Measurements from ENCODE around the gene ZNF155. TPM values are rescaled to one million over a fixed set of nuclear protein-coding genes. Genes with fewer than 3 reads are reported as not detected.

Gene ZNF155
- polyA plus RNA-seq, 1 experiment = 8.2 TPM

- Histone ChIP-seq H3K4me3 (ENCODE audit: low read depth, low read length) (no peak overlapping the region), H3K27me3 (ENCODE audit: control insufficient read depth, insufficient read depth, low read length) (no peaks in the 10 kb centered on the region), H3K9me3 (ENCODE audit: control insufficient read depth, insufficient read depth, low read length) (no peaks in the 10 kb centered on the region), H3K27ac (ENCODE audit: low read depth, low read length) (no peak overlapping the region)
- CTCF ChIA-PET = no interaction called here
- no peak for TF ChIP-seq CTCF (IDR thresholded peaks at IDR 0.05; ENCODE audit: low read depth, low read length)
- POLR2A ChIA-PET = no interaction called here
- no peak for DNase-seq (ENCODE audit: low read depth, low spot score)
Observed at GRCh38 chr19:44042147-44042546, 58.2 kb downstream of the ZNF155 start.

Small RNAs within 50 kb of the gene (small RNA-seq; reads per million reads assigned to genes)
- gene AC006213.5 (ENCODE audit: insufficient read length, low read depth) = not detected

Other genes with a start within 250 kb of the ZNF155 start
- gene SMG9, start 229.2 kb upstream of the ZNF155 start, polyA plus RNA-seq (2011; rRNA removed) = 9.2 and 12.1 TPM in 2 replicates
- 0.12 and 0.32 TPM in 2 replicates for gene KCNN4, start 203.2 kb upstream of the ZNF155 start, polyA plus RNA-seq (2011; rRNA removed)
- 0.66 and 0.88 TPM in 2 replicates for gene LYPD5, start 181.7 kb upstream of the ZNF155 start, polyA plus RNA-seq (2011; rRNA removed)
- 5.6 and 7.9 TPM in 2 replicates for gene ZNF283, start 156.9 kb upstream of the ZNF155 start, polyA plus RNA-seq (2011; rRNA removed)
- 3.4 and 4.8 TPM in 2 replicates for gene ZNF404, start 100.2 kb upstream of the ZNF155 start, polyA plus RNA-seq (2011; rRNA removed)
- gene ZNF45, start 48.9 kb upstream of the ZNF155 start, polyA plus RNA-seq (2011; rRNA removed) = 12.0 and 16.1 TPM in 2 replicates
- gene ZNF221, start 33.0 kb upstream of the ZNF155 start, polyA plus RNA-seq (2011; rRNA removed) = 2.5 and 3.0 TPM in 2 replicates
- 2.8 and 4.0 TPM in 2 replicates for gene ZNF230, start 18.8 kb downstream of the ZNF155 start, polyA plus RNA-seq (2011; rRNA removed)
- 5.1 and 6.9 TPM in 2 replicates for gene ZNF222, start 41.2 kb downstream of the ZNF155 start, polyA plus RNA-seq (2011; rRNA removed)
- 4.2 and 5.3 TPM in 2 replicates for gene ZNF223, start 67.8 kb downstream of the ZNF155 start, polyA plus RNA-seq (2011; rRNA removed)
- 1.5 and 1.6 TPM in 2 replicates for gene ZNF284, start 88.0 kb downstream of the ZNF155 start, polyA plus RNA-seq (2011; rRNA removed)
- 14.4 and 17.5 TPM in 2 replicates for gene ZNF224, start 110.2 kb downstream of the ZNF155 start, polyA plus RNA-seq (2011; rRNA removed)
- 3.1 and 5.1 TPM in 2 replicates for gene ZNF225, start 129.2 kb downstream of the ZNF155 start, polyA plus RNA-seq (2011; rRNA removed)
- 6.0 and 6.5 TPM in 2 replicates for gene ZNF234, start 157.4 kb downstream of the ZNF155 start, polyA plus RNA-seq (2011; rRNA removed)
- gene ZNF226, start 180.9 kb downstream of the ZNF155 start, polyA plus RNA-seq (2011; rRNA removed) = 30.5 and 36.1 TPM in 2 replicates
- gene ZNF227, start 228.3 kb downstream of the ZNF155 start, polyA plus RNA-seq (2011; rRNA removed) = 9.9 and 11.8 TPM in 2 replicates